OCI-M1 (cell line): Measurements from ENCODE around the gene SMIM44.
"Not testable (repeated sequence)": the region's sequence is repeated elsewhere in the genome, so short reads cannot be mapped to it uniquely, and the experiment has no call there.

Source experiments
- DNase-seq: peaks from one replicate; lab custom pipeline; 2025; lab: John Stamatoyannopoulos, UW

SMIM44 gene

DNA sequence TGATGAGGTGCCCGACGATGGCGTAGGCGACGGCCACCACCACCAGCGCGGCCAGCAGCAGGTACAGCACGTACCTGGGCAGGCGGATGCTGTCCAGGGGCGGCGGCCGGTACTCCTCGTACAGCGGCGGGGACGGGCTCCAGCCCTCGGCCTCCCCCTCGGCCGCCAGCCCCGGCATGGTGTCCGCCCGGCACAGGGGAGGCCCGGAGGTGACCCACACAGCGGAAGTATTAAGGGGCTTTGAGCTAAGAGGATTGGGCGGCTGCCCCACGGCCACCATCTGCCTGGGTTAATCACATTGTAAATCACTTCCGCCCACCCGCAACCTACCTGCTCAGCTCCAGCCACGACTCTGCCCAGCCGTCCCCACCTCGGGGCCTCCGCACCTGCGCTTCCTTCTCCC lies at the start of gene SMIM44:
TSS of gene SMIM44 (minus strand) at position 216 of the 403 bp plus-strand sequence. CDS start at position 178, 38 bp downstream.
- DNase-seq = no peak

DNA sequence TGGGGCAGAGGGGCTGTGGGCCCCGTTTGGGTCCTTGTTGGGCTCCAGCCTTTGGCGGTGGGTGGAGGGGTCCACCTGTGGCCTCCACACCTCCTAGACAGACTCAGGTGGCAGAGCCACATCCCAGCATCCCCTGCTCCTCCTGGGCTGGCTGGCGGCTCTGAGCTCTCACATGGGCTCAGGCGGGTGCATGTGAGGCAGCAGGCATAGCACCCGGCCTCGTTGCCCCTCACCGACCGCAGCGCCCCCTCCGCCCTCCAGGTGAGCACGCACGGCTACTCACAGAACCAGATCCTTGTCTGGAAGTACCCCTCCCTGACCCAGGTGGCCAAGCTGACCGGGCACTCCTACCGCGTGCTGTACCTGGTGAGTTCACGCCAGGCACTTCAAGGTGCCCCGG lies 49.8 kb upstream of the SMIM44 start:
- no peak for DNase-seq

DNA sequence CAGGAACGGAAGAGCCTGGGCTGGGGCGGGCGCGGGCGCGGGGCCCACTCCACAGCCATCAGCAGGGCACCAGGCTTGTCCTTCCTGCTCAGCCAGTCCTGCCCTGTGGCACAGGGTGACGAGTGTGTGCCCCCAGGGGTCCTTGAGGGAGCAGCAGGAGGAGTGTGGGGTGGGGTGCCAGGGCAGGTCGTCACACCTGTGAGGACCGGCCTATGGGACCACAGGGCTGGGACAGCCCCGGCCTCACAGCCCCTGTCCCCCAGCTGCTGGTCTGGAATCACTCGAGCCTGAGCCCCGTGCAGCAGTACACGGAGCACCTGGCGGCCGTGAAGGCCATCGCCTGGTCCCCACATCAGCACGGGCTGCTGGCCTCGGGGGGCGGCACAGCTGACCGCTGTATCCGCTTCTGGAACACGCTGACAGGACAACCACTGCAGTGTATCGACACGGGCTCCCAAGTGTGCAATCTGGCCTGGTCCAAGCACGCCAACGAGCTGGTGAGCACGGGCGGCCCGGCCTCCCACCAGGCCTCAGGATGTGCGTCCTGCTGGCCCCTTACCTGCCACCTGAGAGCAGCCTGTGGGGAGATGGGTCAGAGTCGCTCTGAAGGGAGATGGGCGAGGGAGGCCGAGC lies 49.0 kb upstream of the SMIM44 start:
- DNase-seq = no peak

DNA sequence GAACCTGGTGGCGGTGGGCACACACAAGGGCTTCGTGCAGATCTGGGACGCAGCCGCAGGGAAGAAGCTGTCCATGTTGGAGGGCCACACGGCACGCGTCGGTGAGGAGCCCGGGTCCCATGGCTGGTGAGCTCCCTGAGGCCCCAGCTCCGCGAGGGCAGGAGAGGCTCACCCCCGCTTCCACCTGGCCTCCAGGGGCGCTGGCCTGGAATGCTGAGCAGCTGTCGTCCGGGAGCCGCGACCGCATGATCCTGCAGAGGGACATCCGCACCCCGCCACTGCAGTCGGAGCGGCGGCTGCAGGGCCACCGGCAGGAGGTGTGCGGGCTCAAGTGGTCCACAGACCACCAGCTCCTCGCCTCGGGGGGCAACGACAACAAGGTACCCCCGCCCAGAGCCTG lies 48.5 kb upstream of the SMIM44 start:
- DNase-seq = no peak

DNA sequence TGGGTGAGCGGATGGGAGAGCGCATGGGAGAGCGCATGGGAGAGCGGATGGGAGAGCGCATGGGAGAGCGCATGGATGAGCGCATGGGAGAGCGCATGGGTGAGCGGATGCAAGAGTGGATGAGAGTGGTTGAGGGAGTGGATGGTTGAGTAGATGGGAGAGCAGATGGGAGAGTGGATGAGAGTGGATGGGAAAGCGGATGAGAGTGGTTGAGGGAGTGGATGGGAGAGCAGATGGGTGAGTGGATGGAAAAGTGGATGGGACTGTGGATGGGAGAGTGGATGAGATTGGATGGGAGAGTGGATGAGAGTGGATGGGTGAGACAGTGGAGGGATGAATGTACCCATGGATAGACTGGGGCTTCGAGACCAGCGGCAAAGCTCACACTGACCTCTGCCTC lies 47.1 kb upstream of the SMIM44 start:
- no peak for DNase-seq

DNA sequence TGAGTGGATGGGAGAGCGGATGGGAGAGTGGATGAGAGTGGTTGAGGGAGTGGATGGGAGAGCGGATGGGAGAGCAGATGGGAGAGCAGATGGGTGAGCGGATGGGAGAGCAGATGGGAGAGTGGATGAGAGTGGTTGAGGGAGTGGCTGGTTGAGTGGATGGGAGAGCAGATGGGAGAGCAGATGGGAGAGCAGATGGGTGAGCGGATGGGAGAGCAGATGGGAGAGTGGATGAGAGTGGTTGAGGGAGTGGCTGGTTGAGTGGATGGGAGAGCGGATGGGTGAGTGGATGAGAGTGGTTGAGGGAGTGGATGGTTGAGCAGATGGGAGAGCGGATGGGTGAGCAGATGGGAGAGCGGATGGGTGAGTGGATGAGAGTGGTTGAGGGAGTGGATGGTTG lies 46.1 kb upstream of the SMIM44 start:
- not testable (repeated sequence) for DNase-seq

DNA sequence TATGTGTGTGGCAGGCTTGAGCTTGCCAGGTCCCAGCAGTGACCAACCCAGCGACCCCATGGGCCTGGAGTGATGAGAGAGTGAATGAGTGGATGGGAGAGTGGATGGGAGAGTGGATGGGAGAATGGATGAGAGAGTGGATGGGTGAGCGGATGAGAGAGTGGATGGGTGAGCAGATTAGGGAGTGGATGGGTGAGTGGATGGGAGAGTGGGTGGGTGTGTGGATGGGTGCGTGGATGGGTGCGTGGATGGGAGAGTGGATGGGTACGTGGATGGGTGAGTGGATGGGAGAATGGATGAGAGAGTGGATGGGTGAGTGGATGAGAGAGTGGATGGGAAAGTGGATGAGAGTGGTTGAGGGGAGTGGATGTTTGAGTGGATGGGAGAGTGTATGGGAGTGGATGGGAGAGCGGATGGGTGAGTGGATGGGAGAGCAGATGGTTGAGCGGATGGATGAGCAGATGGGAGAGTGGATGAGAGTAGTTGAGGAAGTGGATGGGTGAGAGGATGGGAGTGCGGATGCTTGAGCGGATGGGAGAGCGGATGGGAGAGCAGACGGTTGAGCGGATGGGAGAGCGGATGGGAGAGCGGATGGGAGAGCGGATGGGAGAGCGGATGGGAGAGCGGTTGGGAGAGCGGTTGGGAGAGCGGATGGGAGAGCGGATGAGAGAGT lies 45.4 kb upstream of the SMIM44 start:
- no peak for DNase-seq

DNA sequence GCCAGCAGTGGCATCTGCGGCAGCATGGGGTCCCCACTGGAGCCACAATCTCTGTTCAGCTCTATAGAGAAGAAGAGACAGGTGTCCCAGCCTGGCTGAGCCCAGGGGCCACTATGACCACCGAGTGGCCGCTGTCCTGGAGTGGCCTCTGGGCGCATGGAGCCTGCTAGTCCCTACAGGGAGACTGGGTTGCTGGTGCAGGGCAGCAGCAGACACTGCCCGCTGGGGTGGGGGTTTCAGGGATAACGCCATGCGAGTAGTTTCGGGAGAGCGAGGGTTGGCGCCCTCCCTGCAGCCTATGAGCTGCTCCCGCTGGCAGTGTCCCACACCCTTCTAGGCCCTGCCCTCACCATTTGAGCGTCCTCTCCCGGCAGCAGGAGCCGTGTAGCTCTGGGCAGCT lies 44.8 kb upstream of the SMIM44 start:
- DNase-seq = no peak

DNA sequence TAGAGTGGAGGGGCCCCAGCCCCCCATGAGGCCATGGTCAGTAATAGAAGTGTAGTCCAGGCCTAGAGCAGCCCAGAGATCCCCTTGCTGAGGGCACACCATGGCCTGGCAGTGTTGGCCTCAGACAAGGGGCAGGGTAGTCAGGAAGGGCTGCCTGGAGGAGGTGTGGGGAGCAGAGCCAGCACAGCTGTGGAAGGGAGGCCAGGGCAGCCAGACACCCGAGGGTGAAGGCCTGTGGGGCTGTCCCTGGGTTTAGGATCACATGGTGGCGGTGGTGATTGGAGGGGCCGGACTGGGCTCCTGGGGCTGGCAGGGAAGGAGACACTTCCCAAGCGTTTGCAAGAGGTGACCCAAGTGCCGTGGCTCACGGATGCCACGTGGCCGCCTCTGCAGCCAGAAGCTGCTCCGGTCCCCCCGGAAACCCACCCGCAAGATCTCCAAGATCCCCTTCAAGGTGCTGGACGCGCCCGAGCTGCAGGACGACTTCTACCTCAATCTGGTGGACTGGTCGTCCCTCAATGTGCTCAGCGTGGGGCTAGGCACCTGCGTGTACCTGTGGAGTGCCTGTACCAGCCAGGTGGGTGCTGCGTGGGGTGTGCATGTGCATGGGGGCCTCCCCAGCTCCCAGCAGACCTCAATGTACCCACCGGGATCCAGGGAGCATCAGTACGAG lies 44.1 kb upstream of the SMIM44 start:
- DNase-seq = no peak

DNA sequence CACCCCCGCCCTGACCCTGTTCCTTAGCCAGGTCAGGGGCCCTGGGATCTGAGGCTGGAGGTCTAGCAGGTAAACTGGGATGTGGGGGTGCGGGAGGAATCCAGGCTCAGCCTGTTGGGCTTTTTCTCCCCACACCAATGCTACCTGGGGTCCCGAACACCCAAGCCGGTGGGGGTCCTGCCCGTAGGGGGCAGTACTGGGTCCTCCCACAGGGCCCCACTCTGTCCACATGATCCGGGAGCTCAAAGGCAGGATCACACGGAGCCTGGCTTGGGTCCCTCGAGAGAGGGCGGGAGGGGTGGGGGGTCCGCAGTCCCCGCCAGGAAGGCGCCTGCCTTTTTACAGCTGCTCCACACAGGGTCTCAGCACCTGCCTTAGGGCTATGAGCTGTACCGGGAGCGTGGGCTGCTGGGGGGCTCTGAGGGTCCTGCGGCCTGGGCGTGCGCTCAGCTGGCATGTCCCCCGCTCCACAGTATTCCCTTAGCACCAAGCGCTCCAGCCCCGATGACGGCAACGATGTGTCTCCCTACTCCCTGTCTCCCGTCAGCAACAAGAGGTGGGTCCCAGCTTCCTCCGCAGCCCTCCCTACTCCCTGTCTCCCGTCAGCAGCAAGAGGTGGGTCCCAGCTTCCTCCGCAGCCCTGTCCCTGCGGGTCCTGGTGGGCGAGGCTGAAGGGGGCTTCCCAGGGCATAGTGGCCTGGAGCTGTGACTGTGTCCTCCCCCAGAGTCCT lies 43.4 kb upstream of the SMIM44 start:
- no peak for DNase-seq

DNA sequence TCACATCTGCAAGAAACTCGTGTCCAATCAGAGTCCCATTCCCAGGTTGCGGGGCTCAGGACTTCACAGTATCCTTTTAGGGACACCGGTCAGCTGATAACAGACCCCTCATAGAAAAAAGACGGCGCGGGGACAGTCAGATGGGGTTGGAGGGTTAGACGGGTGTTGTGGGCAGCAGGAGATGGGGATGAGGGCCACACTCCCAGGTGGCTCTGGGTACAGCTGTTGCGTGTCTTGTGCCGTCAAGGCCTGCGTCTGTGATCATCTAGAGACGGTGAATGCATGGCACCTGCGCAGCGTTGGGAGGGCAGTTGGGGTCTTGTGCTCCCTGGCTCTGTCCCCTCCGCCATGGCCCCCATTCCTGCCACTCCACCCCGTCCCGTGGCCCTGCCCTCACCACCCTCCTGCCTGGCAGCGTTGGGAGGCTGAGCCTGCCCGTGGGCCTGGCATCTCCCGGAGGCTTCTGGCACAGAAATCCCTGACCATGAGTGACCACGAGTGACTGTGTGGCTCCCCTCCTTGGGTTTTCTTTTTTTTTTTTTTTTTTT lies 41.7 kb upstream of the SMIM44 start:
- DNase-seq = no peak

DNA sequence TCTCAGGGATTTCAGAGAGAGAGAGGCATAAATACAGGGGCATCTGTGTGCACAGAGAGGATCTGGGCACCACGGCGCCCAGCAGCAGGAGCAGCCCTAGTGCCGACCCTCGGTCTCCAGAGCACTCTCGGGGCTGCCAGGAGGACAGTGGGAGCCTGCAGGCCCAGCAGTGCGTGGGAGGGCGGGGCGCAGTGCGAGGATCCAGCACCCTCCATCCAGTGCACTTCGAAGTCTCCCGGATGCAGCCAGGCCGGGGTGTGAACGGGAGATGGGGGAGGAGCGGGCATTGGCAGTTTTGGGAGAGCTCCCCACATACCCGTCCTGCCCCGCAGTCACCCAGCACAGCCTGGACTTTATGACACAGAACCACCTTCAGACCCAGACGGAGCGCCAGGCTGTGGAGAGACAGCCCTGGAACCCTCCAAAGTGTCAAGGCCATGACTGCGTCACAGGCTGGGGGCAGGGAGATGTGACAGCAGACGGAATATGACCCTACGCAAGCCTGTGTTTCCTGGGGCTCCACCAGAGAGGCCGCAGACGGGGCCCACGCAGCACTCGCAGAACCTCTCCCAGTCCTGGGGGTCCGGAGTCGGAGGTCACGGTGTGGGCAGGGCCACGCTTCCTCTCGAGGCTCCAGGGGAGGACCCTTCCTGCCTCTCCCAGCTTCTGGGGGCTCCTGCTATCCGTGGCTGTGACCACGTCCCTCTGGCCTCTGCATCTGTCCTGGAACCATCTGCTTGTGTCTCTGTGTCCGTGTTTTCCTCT lies 41.0 kb upstream of the SMIM44 start:
- DNase-seq = no peak

DNA sequence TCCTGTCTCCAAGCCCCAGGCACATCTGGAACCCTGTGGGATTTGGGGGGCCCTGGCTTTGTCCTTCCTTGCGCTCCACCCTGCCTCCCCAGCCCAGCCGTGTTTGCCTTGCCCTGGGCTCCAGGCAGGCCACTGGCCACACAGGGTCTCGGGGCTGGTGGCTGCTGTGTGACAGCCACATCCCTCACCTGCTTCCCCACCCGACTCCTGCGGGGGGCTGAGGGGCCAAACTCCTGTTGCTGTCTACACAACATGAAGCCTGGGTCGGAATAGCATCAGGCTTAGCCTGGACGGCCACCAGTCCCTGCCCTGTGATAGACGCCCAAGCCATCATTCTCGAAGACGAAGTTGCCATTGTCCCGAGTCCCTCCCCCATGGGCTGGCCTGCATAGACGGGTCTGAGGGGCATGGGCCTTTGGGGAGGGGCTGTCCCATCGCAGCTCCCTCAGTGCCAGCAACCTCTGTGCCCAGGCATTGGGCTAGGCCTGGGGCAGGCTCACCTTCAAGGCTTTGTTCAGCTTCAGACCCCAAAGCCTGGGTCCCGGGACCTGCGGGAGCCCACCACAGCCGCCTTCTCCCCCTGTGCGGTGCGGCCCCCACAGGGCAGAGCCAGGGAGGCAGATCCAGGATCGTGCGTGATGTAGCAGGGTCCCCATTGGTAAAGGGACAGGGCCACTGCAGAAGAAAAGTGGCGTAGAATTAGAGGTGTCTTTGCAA lies 40.3 kb upstream of the SMIM44 start:
- DNase-seq = no peak

DNA sequence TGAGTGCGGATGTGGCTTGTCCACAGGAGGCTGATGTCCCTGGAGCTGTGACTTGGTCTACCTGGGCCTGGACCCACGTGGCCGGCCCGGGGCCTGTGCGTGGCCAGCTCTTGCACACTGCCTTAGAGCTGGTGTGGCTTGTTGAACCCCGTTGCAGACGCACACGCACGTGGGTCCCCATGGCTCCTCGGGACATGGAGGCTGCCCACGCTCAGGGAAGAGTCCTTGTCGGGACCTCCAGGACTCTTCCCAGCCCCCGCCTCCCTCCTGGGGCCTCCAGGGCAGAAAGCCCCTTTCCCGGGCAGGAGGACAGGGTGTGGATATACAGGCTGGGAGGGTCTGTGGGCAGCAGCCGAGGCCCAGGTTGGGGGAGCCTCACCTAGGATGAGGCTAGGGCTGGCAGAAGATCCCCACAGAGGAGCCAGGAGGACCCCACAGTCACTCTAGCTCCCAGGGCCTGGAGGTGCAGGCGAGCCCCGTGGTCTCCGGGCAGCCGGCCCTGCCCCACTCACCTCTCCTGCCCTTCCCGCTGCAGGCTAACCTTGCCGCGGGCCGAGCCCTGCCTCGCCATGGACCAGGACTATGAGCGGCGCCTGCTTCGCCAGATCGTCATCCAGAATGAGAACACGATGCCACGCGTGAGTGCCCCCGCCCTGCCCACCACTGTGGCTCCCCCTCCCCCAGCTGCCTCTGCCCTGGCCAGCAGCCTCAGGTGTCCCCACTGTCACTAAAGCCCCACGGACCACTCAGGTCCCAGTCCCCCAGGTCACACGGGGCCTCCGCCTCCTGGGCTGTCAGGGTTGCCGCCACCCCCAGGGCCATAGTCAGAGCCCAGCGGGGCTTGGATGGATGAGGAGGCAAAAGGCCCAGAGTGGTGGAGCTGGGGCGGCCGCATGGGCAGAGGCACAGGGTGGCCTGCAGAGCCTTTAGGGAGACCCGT lies 39.5 kb upstream of the SMIM44 start:
- no peak for DNase-seq

DNA sequence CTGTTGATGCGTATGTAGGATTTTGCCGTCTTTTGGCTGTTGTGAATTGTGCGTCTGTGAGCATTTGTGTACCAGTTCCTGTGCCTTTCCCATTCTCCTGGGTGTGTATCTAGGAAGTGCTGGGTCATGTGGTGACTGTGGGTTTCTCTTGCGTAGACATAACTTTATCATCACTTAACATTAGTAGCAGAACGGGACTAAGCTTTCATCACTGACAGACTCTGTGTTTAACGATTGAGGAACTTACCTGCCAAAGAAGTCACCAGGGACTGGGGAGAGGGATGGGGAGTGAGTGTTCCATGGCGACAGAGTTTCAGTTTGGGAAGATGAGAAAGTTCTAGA lies 37.8 kb upstream of the SMIM44 start:
- peak; percentile 80 for DNase-seq

DNA sequence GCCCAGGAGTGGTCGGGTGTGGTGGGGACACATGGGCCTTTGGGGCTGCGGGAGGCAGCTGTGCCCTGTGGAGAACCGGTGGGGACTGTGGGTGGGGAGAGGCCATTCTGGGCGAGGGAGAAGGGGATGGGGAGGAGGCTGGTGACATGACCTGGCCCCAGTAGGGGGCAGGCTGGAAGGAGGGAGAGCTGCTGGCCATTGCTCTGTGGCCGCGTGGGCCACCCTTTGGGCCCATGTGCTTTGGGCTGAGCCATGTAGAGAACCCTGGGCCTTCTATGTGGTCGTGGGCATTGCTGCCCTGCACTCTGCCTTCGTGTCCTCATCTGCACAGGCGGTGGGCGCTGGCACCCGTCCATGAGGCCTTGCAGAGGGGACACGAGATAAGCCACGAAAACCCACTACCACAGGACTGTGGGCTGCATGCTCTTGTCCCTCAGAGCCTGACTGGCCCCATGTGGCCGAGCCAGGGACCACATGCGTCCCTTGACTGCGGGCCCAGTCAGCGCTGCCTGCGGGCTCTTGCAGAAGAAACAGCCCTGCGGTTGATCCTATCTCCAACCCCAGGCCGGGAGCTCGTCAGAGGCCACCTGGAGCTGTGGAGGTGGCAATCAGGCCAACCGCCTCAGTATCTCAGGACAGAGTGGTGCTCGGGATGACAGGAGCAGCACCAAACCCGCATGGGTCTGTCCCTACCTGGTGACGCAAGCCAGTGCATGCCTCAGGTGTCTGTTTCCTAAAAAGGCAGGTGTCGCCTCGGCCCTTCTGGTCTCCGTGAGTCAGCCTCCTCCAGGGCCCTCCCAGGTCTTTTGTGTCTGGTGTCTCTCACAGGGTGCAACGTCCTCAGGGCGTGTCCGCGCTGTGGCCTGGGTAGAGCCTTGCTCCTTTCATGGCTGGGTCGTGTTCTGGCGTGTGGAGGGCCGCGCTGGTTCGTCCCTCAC lies 37.2 kb upstream of the SMIM44 start:
- DNase-seq = peak; percentile 89

DNA sequence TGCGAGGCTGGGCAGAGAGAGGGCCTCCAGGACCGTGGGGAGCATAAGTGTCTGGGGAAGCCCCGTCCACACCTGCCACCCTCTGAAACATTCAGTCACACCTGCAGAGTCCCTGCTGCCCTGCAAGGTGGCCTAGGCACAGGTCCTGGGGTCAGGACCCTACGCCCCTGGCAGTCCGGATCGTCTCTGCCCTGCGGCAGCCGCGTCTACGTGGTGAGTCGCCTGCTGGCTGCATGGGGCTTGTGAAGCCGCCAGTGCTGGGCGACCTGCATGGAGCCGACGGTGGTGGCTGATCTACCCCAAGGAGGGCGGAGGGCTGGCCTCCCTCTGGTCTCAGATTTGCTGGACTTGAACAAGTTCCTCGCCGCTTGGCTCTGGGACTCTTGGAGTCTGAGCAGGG lies 35.9 kb upstream of the SMIM44 start:
- DNase-seq = no peak

DNA sequence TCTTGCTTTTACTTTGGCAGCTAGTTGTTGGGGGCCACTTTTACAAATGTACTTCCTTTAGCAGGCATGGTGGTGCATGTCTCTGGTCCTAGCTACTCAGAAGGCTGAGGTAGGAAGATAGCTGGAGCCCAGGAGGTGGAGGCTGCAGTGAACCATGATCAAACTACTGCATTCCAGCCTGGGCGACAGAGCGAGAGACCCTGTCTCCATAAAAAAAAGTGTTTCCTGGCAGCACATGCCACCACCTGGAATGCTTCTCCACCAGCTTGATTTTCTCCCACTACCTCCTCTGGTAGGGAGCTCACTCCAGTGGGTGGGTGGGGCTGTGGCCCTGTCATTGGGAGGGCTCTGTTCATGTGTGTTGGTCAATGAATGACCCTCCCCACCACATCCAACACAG lies 35.4 kb upstream of the SMIM44 start:
- DNase-seq = no peak

DNA sequence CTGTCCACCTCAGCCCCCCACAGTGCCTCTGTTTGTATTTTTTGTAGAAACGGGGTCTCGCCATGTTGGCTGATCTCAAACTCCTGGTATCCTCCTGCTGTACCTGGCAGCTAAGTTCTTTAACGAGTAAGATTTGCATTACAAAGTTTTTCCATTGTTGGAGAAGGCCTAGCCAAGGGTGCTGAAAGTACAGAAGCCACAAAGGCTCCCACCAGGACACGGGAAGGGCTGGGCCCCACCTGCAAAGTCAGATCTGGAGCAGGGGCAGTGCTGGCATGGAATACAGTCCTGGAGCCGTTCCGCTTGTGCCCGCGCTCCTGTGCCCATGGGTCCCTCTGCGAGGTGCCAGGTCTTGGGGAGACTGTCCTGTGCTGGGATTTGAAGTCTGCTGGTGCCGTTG lies 35.0 kb upstream of the SMIM44 start:
- no peak for DNase-seq
